GM19467 (cell line): ENCODE measurements around the gene BANP.
A peak's percentile ranks its signal among the peaks of the same experiment; 100 is the strongest.

Experiments
- ATAC-seq: cut with Tn5 transposase; IDR thresholded peaks from one replicate; pipeline ENCODE4 v1.9.1; 2021; ENCODE audit warnings: mild to moderate bottlenecking, moderate library complexity; ENCODE audit not compliant: unreplicated experiment

BANP gene

DNA sequence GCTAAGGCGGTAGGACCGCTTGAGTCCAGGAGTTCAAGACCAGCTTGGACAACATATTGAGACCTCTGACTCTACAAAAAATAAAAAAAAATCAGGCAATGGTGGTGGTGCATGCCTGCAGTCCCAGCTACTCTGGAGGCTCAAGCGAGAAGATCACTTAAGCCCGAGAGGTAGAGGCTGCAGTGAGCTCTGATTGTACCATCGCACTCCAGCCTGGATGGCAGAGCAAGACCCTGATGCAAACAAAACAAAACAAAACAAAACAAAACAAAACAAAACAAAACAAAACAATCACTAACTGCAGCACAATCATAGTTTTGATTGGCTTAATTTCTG, 2.5 kb upstream of the BANP start:
- no peak for ATAC-seq

- ATAC-seq: no peak
Measured at GRCh38 chr16:87949071-87949744, 2.0 kb upstream of the BANP start.

DNA sequence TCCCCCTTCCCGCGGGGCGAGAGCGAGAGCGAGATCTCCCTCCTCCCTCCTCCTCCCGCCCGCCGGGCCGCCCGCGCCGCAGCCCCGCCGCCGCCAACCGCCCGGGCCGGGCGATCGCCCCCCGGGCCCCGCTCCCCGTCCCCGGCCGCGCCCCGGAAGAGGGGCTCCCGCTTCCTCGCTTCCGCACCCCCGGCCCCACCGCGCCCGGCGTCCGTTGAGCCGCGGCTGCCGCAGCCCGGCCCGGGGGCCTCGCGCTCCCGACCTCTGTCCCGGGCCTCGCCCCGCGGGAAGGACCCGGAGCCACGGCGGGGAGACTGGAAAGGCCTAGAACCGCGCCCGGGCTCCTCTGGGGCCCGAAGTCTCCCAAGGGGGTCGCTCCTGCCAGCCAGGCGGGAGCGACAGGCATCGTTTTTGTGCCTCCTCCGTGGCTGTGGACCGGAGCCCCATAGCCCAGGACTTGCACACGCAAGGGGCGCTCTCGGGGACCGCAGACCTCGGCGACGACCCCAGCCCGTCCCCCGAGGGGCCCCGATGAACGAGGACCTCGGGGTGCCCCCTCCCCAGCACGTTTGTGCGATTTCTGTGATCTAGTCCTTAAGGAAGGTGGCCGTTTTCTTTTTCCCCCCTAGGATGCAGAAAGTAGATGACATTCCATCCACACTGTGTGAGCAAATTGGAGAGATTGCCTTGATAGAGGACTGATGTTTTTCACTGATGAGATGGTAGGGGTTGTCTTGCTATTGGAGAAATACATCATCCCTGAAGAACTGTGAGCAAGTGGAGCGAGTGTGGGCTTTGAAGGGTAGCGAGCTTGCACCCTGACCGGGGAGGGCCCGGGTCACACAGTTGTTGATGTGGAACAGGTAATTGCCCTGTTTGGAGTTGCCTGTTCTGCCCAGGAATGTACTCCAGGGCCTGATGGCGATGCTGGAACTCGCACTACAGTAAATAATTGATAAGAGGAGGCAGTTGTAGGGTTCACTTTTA, 611 bp downstream of the BANP start:
- peak; percentile 3 for ATAC-seq

DNA sequence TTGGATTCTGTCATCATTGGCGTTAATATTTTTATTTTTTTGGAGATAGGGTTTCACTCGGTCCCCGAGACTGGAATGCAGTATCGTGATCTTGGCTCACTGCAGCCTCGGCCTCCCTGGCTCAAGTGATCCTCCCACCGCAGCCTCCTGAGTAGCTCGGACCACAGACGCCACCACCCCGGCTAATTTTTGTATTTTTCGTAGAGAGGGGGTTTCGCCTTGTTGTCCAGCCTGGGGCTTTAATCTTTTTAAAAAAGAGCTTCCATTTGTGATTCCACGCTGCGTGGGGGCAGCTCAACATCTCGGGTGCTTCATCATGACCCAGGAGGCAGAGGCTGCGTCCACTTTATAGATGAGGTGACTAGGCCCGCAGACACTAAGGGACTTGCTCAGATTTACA, 1.5 kb downstream of the BANP start:
- no peak for ATAC-seq

- no peak for ATAC-seq
Measured at GRCh38 chr16:87953308-87954215, 2.3 kb downstream of the BANP start.

DNA sequence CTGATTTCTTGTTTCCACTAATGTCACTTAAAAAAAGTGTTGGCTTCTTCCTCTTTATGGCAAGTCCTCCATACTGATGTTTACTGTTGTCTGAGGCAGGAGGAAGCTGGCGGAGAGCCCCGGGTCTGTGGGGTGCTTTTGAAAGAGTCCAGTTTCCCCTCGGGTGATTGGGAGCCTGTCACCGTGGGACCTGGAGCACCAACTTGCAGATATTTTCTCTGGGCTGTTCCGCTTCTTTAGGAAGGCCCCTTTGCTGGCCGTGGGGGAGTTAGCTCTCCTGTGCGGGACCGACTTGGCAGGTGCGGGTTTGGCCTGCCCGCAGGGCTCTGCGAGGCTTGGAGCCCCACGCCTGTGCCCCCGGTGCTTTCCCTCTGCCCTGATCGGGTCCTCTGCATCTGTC, 3.1 kb downstream of the BANP start:
- no peak for ATAC-seq

DNA sequence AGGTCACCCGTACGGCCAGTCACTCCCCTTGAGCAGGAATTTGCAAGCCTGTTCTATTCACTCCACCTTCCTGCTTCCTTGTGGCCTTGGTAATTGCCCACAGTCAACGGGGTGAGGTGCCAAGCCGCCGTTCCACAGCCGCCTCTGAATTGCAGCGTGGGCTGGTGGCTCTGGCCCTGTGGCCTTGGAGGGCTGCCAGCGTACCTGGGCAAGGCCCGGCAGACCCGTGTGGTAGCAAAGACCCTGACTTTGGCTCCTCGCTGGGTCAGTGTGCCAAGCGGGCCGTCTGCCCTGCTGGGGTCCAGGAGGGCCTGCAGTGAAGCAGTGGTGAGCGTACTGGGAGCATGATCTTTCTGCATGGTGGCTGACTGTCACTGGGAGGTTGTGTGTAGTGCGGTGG, 3.6 kb downstream of the BANP start:
- ATAC-seq: no peak

DNA sequence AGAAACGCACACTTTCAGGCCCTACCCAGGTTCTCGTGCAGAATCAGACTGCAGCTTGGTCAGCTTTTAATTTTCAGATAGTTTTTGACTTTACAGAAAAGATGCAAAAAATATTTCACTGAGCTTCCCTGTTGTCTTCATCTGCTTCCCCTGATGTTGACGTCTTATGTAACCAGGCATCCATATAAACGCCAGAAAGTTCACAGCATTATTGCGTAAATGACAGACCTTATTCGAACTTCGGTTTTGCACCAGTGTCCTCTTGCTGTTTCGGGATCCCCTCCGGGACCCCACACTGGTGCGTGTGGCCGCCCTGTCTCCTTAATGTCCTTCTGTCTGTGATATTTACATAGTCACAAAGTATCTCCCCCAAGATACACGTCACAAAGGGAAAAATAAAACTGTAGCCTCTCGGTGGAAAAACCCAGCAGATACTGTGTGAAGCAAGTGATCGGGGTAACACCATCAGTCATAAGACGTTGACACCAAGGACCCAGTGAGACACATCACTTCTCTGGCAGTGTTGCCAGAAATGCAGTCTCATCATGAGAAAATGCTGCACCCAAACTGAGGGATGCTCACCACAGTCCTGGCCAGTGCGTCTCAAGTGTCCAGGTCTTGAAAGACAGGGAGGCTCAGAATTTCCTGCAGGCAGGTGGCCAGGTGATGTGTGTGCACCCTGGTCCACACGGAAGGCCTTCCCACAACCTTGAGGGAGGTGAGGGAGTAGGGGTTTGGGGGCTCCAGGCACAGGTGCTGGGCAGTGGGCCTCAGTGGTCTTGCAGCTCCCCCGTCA, 4.3 kb downstream of the BANP start:
- ATAC-seq: no peak

GRCh38 chr16:87956098-87956364, 4.8 kb downstream of the BANP start:
- ATAC-seq: no peak

GRCh38 chr16:87956365-87957231, 5.4 kb downstream of the BANP start:
- ATAC-seq: no peak

GRCh38 chr16:87957296-87958094, 6.3 kb downstream of the BANP start:
- no peak for ATAC-seq

GRCh38 chr16:87958632-87959031, 7.4 kb downstream of the BANP start:
- ATAC-seq: no peak

DNA sequence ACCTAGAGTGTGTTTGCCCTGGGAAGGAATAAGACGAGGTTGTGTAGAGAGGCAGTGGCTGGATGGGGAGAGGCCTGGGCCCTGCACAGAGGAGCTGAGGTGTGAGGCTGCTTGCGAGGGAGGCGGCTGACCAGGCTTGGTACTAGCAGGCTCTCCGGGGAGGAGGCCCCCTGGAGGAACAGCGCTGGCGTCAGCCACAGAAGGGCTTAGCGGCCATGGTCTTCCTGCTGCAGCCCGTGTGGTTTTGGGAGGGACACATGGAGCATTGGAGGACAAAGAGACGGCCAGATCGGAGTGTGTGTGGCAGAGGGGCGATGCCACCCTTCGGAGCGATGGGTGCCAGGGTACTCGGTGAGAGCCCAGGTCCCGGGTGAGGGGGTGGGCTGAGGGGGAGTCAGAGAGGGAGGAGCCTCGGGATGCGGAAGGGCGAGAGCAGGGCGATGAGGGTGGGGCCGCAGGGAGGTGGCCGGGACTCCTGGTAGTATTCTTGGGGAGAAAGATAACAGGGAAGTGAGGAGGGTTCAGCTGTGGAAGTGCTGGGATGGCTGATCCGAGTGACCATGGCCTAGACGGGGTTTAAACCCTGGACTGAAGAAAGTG, 8.3 kb downstream of the BANP start:
- no peak for ATAC-seq

DNA sequence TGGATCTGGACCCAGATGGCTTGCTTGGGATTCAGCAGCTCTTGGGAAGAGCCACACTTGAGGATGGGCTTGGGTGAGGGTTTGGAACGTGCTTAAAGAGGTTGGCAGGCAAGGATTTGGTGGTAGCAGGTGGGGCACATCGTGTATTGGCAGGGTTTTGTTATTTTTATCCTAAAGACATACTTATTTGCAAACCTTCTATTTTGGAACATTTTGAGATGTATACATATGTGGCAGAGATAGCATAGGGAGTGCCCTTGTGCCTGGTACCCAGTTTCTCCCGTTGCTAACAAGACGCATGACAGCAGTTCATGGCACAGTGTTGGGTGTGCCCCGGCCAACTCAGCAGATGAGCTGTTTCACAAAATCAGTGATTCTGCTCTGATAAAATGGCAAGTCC, 9.1 kb downstream of the BANP start:
- no peak for ATAC-seq

- no peak for ATAC-seq
Measured at GRCh38 chr16:87960852-87961251, 9.6 kb downstream of the BANP start.

GRCh38 chr16:87961623-87962022, 10.4 kb downstream of the BANP start:
- no peak for ATAC-seq

- no peak for ATAC-seq
Measured at GRCh38 chr16:87963400-87963799, 12.2 kb downstream of the BANP start.

GRCh38 chr16:87964049-87964659, 12.9 kb downstream of the BANP start:
- ATAC-seq: no peak
